Activated CD8-positive, alpha-beta memory T cell treated with anti-CD3 and anti-CD28 coated beads, Interleukin-2, amount 50 U/mL, for 4 hours (primary cell): ENCODE data around the gene GALNT18.

Experiments
- DNase-seq: peaks from one replicate; pipeline ENCODE4 v3.0.0-alpha.2; 2020

Gene GALNT18

GRCh38 chr11:11522591-11522990 is 99.2 kb downstream of the GALNT18 start:
- DNase-seq = no peak

GRCh38 chr11:11521306-11522002 is 100.4 kb downstream of the GALNT18 start:
- no peak for DNase-seq

- DNase-seq = no peak
Observed at GRCh38 chr11:11520231-11521015, 101.4 kb downstream of the GALNT18 start.

GRCh38 chr11:11519184-11519583 is 102.6 kb downstream of the GALNT18 start:
- DNase-seq = no peak

GRCh38 chr11:11514246-11514645 is 107.6 kb downstream of the GALNT18 start:
- no peak for DNase-seq

- DNase-seq = no peak
Observed at GRCh38 chr11:11513422-11513821, 108.4 kb downstream of the GALNT18 start.

- DNase-seq = no peak
Observed at GRCh38 chr11:11512929-11513328, 108.9 kb downstream of the GALNT18 start.

GRCh38 chr11:11512502-11512901 is 109.3 kb downstream of the GALNT18 start:
- DNase-seq = no peak

- DNase-seq = no peak
Observed at GRCh38 chr11:11512090-11512489, 109.7 kb downstream of the GALNT18 start.

GRCh38 chr11:11510939-11511338 is 110.9 kb downstream of the GALNT18 start:
- DNase-seq = no peak

GRCh38 chr11:11505692-11506091 is 116.1 kb downstream of the GALNT18 start:
- no peak for DNase-seq

GRCh38 chr11:11505190-11505589 is 116.6 kb downstream of the GALNT18 start:
- DNase-seq = no peak

GRCh38 chr11:11504071-11504470 is 117.7 kb downstream of the GALNT18 start:
- DNase-seq = no peak

GRCh38 chr11:11502263-11502861 is 119.4 kb downstream of the GALNT18 start:
- no peak for DNase-seq

- no peak for DNase-seq
Observed at GRCh38 chr11:11501546-11502262, 120.1 kb downstream of the GALNT18 start.

- DNase-seq = no peak
Observed at GRCh38 chr11:11500744-11501487, 120.9 kb downstream of the GALNT18 start.

GRCh38 chr11:11499300-11499699 is 122.5 kb downstream of the GALNT18 start:
- DNase-seq = no peak

GRCh38 chr11:11498195-11498594 is 123.6 kb downstream of the GALNT18 start:
- DNase-seq = no peak

GRCh38 chr11:11496879-11497278 is 124.9 kb downstream of the GALNT18 start:
- DNase-seq = no peak

GRCh38 chr11:11494348-11494747 is 127.5 kb downstream of the GALNT18 start:
- DNase-seq = no peak

- no peak for DNase-seq
Observed at GRCh38 chr11:11493698-11494097, 128.1 kb downstream of the GALNT18 start.

GRCh38 chr11:11491589-11491988 is 130.2 kb downstream of the GALNT18 start:
- DNase-seq = no peak

GRCh38 chr11:11491014-11491413 is 130.8 kb downstream of the GALNT18 start:
- no peak for DNase-seq
